Uterus (tissue), 2 donors: ENCODE results near the gene RDH8.

Source experiments
- POLR2A ChIP-seq, 2 donors: fragments of 450-650 bp; IDR thresholded peaks; one replicate each; pipeline ENCODE4 v1.6.1; 2016; ENCODE audit warnings: antibody characterized with exemption in 2 of 2, mild to moderate bottlenecking in 1 of 2, moderate library complexity in 1 of 2
- TF ChIP-seq, protein P1 (sequence below), 4 experiments: fragments of 200-600 bp in 2 of 4; fragments of 450-650 bp in 2 of 4; sonication (generic) in 2 of 4; IDR thresholded peaks; one replicate each; pipeline ENCODE4 v1.5.1; 2016 to 2019; ENCODE audit warnings: antibody characterized with exemption in 4 of 4, mild to moderate bottlenecking in 2 of 4, moderate library complexity in 1 of 4

DNA sequence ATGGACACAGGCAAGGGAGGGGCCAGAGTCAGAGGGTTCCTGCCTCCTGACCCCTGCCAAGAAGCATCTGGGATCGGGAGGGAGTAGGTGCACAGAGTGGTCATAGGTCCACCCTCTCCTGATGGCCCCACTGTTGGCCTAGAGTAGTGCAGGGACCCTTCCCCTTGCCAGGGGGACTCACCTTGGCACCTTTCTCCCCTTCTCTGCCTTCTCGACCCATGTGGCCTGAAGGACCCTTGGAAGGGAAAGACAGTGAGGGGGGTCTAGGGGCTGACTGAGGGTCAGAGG is 43.7 kb upstream of the RDH8 start:
- TF ChIP-seq, protein P1, sequence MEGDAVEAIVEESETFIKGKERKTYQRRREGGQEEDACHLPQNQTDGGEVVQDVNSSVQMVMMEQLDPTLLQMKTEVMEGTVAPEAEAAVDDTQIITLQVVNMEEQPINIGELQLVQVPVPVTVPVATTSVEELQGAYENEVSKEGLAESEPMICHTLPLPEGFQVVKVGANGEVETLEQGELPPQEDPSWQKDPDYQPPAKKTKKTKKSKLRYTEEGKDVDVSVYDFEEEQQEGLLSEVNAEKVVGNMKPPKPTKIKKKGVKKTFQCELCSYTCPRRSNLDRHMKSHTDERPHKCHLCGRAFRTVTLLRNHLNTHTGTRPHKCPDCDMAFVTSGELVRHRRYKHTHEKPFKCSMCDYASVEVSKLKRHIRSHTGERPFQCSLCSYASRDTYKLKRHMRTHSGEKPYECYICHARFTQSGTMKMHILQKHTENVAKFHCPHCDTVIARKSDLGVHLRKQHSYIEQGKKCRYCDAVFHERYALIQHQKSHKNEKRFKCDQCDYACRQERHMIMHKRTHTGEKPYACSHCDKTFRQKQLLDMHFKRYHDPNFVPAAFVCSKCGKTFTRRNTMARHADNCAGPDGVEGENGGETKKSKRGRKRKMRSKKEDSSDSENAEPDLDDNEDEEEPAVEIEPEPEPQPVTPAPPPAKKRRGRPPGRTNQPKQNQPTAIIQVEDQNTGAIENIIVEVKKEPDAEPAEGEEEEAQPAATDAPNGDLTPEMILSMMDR (IDR thresholded peaks at IDR 0.05), result no peak
- no peak for TF ChIP-seq POLR2A (IDR thresholded peaks at IDR 0.05)
